Measurements from ENCODE around the gene TEX2. TPM values are rescaled to one million over a fixed set of nuclear protein-coding genes. Genes with fewer than 3 reads are reported as not detected.
A peak's percentile ranks its signal among the peaks of the same experiment; 100 is the strongest.
"Not testable (repeated sequence)": the region's sequence is repeated elsewhere in the genome, so short reads cannot be mapped to it uniquely, and the experiment has no call there.

Gene TEX2
- total RNA-seq, 1 experiment from 2014 or later = 29.6 TPM

GRCh38 chr17:64178011-64178825 is 84.8 kb downstream of the TEX2 start:
- no peak for DNase-seq (ENCODE audit: low read depth, low spot score)
- in situ Hi-C loops (cut with HindIII; ENCODE audit: low pct_unique_long_range_greater_than_20kb, low sequenced_read_pairs) = no loop called here

DNA sequence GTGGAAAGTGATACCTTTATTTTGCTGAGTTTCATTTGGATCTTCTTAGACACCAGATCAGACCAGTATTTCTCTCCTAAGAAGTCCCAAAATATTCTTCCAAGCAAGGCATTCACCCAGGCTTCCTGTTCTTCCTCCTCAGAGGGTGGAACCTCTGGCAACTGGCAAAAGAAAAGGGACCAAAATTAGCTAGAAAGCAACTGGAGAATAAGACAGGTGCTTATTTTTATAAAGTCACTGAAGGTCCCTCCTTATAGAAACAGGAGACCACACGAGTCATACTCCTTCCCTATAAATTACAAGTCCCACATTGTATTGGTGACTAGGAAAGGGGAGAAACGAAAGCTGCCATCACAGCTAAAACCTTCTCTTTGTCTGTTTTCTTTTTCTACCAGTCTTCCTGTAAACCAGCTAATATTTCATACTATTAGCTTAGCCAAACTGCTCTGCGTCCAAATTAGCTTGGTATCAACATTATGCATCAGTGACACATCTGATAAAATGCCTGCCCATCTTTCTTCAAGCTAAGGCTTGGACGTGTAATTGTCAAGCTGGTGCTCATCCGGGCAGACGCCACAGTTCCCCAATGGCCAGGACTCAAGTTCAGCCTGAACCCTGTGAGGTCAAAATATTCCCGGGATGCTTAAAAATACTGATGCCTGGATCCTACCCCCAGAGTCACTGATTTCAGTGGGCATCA is 85.6 kb downstream of the TEX2 start:
- in situ Hi-C loops (cut with HindIII; ENCODE audit: low pct_unique_long_range_greater_than_20kb, low sequenced_read_pairs) = no loop called here
- DNase-seq (ENCODE audit: low read depth, low spot score) = no peak

DNA sequence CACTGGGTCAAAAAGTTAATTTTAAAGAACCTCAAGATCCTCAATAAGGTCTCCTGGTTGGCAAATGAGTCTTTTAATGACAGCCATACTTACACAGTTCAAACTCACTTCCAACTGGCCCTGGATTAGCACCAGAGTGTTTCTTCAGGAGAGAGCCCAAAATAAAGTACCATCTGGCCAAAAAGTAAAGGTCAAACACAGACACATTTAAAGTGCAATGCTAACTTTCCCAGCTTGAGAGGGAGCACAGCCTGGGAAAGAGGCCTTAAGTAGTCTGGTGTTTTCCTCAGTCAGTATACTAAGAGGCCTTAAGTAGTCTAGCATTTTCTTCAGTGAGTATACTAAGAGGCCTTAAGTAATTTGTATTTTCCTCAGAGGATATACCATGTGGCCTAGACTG is 86.5 kb downstream of the TEX2 start:
- in situ Hi-C loops (cut with HindIII; ENCODE audit: low pct_unique_long_range_greater_than_20kb, low sequenced_read_pairs) = no loop called here
- DNase-seq (ENCODE audit: low read depth, low spot score) = no peak

- DNase-seq (ENCODE audit: low read depth, low spot score) = peak; percentile 94
Observed at GRCh38 chr17:64174686-64175456, 88.2 kb downstream of the TEX2 start.

GRCh38 chr17:64173646-64174045 is 89.4 kb downstream of the TEX2 start:
- DNase-seq (ENCODE audit: low read depth, low spot score) = no peak
- in situ Hi-C loops (cut with HindIII; ENCODE audit: low pct_unique_long_range_greater_than_20kb, low sequenced_read_pairs) = no loop called here

More at GRCh38 chr17:64174686-64175456, 88.2 kb downstream of the TEX2 start:
- in situ Hi-C loops (cut with HindIII; ENCODE audit: low pct_unique_long_range_greater_than_20kb, low sequenced_read_pairs) = no loop called here

DNA sequence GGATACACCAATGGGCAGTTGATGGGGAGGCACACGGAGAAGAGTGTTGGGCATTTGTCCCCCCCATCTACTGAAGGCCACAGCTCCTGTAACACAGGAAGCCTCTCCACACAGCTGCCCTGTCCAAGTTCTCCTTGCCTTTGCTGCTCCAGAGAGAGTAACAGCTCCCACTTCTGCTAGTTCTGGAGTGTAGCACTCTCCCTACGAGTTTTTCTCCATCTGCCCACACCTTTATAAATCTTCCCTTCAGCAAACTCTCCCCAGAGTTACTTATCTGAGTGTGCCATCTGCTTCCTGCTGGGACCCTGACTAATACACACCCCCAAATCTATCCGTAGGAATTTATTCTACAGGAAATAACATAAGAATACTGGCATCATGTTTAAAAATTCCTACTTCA is 90.5 kb downstream of the TEX2 start:
- no peak for DNase-seq (ENCODE audit: low read depth, low spot score)
- in situ Hi-C loops (cut with HindIII; ENCODE audit: low pct_unique_long_range_greater_than_20kb, low sequenced_read_pairs) = no loop called here

- in situ Hi-C loops (cut with HindIII; ENCODE audit: low pct_unique_long_range_greater_than_20kb, low sequenced_read_pairs) = no loop called here
- no peak for DNase-seq (ENCODE audit: low read depth, low spot score)
Observed at GRCh38 chr17:64171041-64171440, 92.0 kb downstream of the TEX2 start.

- DNase-seq (ENCODE audit: low read depth, low spot score) = no peak
- in situ Hi-C loops (cut with HindIII; ENCODE audit: low pct_unique_long_range_greater_than_20kb, low sequenced_read_pairs) = no loop called here
Observed at GRCh38 chr17:64170286-64170685, 92.8 kb downstream of the TEX2 start.

GRCh38 chr17:64167666-64168065 is 95.4 kb downstream of the TEX2 start:
- DNase-seq (ENCODE audit: low read depth, low spot score); in situ Hi-C loops (cut with HindIII; ENCODE audit: low pct_unique_long_range_greater_than_20kb, low sequenced_read_pairs): not testable (repeated sequence)

DNA sequence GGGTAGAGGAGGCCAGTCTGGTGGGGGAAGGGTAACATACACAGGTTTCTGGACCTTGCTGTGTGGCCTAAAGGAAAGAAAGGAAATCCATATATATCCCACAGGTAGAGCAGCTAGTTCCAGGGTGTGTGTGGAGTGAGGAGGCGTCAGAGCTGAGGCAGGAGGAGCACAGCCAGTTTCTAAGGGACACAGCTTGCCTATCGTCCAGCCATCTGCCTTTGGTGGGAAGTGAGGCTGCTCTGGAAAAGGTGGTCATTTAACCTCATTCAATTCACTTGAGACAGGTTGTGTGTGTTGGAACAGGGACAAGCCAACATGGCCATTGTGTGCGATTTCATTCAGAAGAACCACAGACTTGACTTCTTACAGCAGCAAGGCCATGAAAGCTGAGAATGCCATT is 96.2 kb downstream of the TEX2 start:
- in situ Hi-C loops (cut with HindIII; ENCODE audit: low pct_unique_long_range_greater_than_20kb, low sequenced_read_pairs) = no loop called here
- no peak for DNase-seq (ENCODE audit: low read depth, low spot score)

DNA sequence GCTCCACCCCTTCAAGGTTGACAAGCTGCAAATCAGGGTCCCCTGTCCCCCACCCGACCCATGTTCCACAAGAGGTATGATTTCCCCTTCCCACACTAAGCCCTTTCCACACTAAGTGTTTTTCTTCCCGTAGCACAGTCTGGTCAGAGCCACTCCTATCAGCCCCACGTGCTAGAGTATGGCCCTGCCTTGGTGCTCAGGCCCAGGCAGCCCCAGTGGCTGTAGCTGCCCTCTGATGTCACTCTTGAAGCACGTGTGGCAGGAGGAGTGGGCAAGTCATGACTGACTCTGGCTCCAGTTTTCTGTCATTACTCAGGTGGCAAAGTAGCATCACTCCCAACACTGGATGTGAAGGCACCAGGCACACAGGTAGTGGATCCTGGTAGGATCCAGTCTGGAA is 97.7 kb downstream of the TEX2 start:
- in situ Hi-C loops (cut with HindIII; ENCODE audit: low pct_unique_long_range_greater_than_20kb, low sequenced_read_pairs) = no loop called here
- no peak for DNase-seq (ENCODE audit: low read depth, low spot score)

- no peak for DNase-seq (ENCODE audit: low read depth, low spot score)
- in situ Hi-C loops (cut with HindIII; ENCODE audit: low pct_unique_long_range_greater_than_20kb, low sequenced_read_pairs) = no loop called here
Observed at GRCh38 chr17:64164596-64165285, 98.3 kb downstream of the TEX2 start.

DNA sequence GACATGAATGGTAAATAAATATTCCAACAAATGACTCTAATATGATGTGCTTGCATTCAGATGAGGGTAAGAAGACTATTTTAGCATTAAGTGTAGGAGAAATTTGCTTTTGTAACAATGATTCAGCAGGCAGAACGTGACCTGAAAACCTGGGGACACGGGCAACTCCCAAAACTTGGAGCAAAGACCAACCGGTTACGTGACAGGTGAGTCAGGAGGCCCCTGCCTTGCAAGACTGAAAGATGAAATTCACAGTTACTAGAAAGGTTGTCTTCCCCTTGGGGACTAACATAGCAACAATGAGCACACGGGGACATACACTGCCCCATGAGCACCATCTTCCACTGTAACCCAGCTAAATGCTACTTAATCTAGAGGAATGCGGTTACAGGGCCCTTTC is 99.6 kb downstream of the TEX2 start:
- no peak for DNase-seq (ENCODE audit: low read depth, low spot score)
- in situ Hi-C loops (cut with HindIII; ENCODE audit: low pct_unique_long_range_greater_than_20kb, low sequenced_read_pairs) = no loop called here

GRCh38 chr17:64162554-64162953 is 100.5 kb downstream of the TEX2 start:
- no peak for DNase-seq (ENCODE audit: low read depth, low spot score)
- in situ Hi-C loops (cut with HindIII; ENCODE audit: low pct_unique_long_range_greater_than_20kb, low sequenced_read_pairs) = no loop called here

DNA sequence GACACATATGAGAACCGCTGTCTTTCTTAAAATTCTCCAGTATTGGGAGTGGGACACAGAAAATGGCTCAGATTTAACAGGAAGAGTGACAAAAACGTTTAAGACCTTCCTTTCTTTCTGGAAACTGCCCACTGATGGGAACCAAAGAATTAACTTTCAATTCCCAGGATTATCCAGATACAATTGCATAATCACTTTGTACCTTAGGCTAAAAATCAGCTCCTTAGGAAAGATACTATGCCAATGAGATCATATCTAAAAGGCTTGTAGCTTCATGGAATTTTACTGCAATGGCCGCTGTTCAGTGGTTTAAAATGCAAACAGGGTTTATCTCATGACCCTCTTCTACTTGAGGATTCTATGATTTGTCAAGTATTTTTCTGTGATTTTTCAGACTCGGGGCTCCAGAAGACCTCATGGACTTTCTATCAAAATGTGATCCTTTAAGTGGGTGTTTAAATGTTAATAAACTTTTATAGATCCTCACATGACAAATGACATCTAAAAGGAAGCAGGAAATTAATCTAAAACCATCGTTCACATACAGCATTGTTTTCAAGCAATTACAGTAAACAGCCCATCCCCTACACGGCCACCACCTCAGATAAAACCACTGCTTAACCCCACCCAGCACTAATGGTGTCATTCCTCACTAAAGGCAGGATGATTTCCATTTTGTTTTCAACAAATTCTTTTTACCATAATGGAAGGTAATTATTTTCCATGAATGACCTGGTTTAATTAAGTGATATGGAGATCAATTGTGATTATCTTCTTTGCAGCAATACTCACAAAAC is 101.5 kb downstream of the TEX2 start:
- in situ Hi-C loops (cut with HindIII; ENCODE audit: low pct_unique_long_range_greater_than_20kb, low sequenced_read_pairs) = no loop called here

DNA sequence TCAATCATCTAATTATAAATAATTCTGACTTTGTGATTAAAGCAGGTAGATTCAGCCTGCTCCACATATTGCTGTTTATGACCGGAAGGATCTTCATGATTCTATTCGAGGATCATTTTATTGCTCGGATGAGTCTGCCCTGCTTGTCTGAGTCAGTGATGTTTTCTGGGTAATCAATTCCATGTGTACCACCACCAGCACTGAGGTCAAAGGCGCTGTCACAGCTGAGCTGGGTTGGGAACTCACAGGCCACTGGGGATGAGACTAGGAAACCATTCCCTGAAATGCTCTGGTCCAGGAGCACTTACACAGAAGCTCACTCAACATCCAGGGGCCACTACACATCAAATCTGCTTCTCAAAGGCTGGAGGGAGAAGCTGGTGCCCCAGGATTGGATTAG is 102.7 kb downstream of the TEX2 start:
- in situ Hi-C loops (cut with HindIII; ENCODE audit: low pct_unique_long_range_greater_than_20kb, low sequenced_read_pairs) = no loop called here

More for the DNA sequence above, 101.5 kb downstream of the TEX2 start:
- no peak for DNase-seq (ENCODE audit: low read depth, low spot score)

More for the DNA sequence above, 102.7 kb downstream of the TEX2 start:
- no peak for DNase-seq (ENCODE audit: low read depth, low spot score)
